NCI-H128 (cell line): ENCODE data around the gene FAM186B.
A peak's percentile ranks its signal among the peaks of the same experiment; 100 is the strongest.

ENCODE experiments used
- DNase-seq: peaks from one replicate; lab custom pipeline; 2025; ENCODE audit not compliant: unreplicated experiment; lab: John Stamatoyannopoulos, UW

FAM186B gene

DNA sequence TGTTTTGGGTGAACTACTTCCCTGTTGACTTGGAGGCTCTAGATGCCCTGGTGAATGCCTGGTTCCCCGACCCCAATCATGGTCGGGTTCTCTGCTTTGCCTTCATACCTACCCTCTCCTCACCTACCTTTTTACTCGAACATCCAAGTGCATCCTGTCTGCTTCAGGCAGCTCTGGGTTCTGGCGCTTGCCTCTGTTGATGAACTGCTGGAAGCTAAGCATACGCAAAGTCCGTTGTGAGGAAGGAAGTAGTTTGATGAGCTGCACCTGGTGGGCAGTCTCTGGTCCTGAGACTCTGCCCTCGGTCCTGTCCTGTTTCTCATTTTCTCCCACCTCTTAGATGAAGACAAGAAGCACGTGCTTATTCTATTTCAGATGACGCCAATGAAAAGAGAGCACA, 53.0 kb downstream of the FAM186B start:
- no peak for DNase-seq

DNA sequence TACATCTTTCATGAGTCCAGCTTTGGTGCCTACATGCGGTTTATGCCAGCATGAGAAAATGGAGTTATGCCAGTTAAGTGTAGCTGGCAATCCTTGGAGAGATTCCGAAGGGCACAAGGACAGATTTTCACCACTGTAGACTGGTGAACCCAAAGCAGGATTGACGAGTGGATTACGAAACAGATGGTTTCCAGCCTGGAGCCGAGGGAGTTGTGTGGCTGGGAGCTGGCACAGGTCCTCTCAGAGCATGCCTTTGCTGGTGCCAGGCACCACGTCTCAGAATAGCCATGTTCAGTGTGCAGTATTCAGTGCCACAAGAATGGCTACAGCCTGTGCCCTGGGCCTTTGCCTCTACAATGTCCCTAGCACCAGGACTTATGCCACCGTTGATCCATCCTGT, 53.4 kb downstream of the FAM186B start:
- DNase-seq: no peak

DNA sequence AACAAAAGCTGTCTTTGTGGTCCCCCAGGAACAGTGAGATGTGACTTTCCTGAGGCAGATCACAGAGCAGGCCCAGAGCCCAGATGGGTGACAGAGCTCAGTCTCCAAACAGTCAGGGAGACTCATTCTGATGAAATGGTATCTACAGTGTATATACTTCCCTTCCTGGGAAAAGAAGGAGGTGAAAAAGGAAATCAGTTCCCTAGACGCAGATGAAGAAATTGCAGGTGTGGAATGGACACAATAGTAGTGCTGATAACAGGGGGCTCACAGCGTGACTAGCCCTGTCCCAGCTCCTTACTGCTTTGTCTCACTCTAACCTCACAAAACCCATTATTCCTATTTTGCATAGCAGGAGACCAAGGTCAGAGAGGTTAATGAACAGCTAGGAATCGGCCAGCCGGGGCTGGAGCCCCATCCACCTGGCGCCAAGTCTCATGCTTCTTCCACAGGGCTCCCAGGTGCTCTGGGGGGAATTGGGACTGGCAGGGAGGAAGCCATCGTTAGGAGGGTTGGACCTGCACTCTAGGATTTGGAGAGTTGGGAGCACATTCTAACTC, 54.7 kb downstream of the FAM186B start:
- no peak for DNase-seq

DNA sequence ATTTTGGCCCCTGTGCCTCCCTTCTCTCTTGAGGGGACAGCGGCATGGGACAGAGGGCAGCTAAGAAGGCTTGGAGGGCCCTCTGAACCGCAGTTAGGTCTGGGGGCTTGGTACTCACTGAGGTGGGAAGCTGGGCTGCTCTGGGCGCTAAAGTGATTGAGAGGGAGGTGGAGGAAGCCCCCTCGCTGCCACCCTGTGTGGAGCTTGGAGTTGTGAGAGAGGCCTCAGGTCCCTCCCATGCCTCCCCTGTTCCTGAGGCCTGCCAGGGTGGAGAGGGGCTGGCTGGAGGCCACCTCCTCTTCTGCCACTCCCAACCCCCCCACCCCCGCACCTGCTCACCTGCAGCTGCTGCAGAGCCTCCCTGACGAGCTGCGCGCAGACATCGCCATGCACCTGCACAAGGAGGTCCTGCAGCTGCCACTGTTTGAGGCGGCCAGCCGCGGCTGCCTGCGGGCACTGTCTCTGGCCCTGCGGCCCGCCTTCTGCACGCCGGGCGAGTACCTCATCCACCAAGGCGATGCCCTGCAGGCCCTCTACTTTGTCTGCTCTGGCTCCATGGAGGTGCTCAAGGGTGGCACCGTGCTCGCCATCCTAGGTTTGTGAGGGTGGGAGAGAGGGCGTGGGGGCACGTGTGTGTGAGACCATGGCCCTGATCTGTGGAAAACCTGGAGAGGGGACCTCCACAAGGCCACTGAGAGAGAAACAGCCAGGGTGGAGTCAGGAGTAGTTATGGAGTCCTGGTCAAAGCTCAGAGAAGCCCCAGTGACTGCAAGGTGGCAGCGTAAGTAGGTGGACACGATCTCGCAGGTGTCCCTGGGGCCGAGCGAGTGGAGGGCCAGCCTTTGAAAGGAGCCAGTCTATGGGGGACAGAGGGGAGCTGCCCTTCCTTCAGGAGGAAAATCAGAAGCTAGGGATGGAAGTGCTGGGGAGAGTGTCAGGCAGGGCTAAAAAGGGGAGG, 55.4 kb downstream of the FAM186B start:
- peak; percentile 72 for DNase-seq

- DNase-seq: peak; percentile 33
These were observed 56.4 kb downstream of the FAM186B start for GRCh38 chr12:49548822-49549648.

DNA sequence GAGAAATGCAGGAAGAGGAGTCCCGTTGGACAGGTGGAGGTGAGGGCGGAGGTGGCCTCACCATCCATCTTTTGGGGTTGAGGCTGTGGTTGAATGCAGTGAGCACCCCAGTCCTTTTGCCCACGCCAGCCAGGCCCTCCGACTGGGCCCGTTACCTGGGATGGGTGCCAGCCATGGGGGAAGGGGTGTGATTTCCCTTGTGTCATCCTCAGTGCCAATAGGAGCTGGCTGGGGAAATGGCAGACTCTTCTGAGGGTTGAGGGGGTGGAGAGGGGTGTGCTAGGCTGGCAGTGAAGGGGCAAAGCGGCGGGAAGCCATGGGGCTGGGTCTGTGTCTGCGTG, 57.0 kb downstream of the FAM186B start:
- no peak for DNase-seq

- no peak for DNase-seq
These were observed 58.2 kb downstream of the FAM186B start for GRCh38 chr12:49547090-49547690.

- DNase-seq: no peak
These were observed 59.0 kb downstream of the FAM186B start for GRCh38 chr12:49546481-49546880.

DNA sequence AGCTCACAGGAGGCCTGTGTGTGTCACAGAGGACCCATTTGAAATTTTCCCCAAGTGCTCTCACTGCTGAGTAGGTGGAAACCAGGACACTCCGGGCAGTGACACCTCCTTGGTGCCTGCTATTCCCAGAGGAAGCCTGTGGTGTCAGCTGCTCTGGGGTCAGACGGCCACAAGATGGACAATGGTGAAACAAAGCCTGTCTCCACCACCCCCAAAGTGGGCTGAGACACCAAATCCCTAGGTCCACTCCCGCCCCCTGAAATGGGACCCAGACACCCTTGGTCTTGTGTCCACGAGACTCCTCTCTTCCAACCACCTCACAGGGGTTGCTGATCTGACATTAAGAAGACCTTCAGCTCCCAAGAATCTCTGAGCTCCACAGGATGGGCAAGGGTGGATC, 59.6 kb downstream of the FAM186B start:
- no peak for DNase-seq

DNA sequence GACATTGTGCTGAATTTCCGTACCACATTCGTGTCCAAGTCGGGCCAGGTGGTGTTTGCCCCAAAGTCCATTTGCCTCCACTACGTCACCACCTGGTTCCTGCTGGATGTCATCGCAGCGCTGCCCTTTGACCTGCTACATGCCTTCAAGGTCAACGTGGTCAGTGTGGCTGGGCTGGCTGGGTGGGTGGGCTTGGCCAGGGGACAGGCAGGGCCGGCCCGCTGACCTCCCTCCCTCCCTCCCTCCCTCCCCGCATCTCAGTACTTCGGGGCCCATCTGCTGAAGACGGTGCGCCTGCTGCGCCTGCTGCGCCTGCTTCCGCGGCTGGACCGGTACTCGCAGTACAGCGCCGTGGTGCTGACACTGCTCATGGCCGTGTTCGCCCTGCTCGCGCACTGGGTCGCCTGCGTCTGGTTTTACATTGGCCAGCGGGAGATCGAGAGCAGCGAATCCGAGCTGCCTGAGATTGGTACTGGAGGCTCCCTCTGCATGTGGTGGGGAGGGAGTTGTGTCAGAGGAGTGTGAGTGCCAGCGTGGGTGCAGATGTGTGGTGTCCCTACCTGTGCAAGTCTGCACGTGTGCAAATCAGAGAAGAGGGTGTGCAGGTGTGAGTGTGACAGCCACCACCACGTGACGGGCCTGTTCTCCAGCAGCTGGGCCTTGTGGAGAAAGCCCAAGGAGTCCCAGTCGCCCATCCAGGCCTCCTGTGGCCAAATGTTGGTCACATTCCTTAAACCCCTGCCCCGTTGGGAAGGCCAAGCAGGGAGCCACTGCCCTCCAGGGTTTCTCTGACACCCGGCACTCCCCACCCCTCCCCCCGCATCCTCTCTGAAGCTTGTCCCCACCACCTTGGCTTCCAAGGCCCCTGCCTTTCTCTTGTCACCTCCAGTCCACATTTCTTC, 61.3 kb downstream of the FAM186B start:
- no peak for DNase-seq

DNA sequence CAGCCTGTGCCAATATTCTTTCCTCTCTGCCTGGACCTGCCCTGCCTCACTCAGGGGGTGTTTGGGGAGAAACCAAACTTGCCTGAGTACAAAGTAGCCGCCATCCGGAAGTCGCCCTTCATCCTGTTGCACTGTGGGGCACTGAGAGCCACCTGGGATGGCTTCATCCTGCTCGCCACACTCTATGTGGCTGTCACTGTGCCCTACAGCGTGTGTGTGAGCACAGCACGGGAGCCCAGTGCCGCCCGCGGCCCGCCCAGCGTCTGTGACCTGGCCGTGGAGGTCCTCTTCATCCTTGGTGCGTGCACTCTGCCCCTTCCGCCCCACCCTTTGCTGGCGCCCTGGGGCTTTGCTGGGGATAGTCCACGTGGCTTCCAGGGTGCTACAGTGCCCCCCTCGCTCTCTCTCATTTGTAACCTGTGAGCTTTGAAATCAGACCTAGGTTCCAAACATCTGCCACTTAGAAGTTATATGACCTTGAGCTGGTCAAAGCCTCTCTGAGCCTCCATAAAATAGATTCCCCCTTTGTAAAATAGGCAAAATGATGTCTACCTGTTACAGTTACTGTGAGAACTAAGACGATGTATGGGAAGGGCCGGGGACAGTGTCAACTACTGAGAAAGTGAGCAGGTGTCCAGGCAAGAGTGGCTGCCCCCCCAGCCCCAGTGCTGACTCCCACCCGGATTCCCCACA, 62.1 kb downstream of the FAM186B start:
- DNase-seq: no peak

DNA sequence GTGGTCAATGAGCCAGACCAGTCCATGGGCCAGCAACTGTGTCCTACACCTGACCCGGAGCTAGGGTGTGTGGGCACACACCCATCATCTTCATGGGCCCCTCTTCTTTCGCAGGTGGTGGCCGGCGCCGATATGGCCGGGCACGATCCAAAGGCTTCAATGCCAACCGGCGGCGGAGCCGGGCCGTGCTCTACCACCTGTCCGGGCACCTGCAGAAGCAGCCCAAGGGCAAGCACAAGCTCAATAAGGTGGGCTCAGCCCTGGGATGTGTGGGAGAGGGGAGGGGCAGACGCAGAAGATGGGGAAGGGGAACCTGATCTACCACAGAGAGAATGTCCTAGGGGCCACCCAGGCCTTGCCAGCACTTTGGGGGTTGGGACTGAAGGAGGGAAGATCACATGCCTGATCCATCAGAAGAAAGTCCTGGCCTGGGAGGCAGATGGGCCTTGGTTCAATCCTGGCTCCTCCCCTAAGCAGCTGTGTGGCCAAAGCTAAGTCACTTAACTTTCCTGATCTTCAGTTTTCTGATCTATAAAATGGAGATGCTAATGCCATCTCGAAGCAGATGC, 62.8 kb downstream of the FAM186B start:
- no peak for DNase-seq

DNA sequence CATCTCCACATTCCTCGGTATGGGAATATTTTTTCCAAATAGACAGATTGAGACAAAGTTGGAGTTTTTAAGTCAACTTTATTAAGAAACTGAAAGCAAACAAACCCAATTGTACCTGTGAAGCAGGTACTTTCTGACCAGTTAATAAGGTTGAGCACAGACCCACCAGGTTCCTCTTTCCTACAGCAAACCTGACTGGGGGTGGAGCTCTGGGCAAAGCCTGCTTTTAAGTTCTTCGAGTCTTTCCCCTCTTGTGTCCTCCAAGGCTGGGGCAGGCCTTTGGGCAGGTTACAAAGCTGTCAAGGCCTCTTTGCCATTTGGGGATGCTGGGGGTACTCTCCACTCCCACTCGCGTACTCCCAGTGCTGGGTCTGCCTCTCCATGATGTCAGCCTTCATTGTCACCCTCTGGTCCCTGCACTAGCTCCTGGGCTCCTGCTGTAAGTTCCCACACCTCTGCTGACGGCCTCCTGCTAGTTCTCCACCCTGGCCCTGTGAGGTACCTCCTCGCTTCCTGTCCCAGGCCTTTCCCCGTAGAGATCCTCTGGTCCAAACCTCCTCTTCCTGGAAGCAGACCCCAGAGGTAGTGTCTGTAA, 63.4 kb downstream of the FAM186B start:
- DNase-seq: no peak

DNA sequence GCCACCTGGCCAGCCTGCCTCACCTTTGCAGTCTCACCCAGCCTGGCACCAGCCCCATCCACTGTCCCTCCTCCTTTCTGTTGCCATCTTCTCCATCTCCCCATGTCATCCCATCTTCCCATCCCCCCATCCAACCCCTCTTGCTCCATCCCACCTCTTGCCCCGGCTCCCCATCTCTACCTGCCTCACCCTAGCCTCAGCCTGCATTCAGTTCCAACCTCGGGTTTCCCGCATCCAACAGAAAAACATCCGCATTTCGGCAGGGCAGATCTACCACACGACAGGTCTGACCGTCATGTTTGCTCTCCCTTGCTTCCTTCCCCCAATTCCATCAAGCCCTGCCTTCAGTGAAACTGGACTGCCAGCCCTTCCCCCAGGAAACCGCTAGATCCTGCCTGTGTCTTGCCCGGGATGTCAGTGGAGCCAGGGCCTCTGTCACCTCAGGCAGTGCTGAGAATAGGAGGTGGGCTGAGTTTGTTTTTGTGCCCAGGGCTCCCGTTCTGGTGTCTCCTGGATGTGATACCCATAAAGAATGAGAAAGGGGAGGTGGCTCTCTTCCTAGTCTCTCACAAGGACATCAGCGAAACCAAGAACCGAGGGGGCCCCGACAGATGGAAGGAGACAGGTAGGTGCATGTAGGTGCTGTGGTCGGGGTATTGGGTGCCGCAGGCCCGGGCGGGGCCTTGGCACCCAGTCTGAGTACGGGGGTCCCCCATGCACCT, 64.1 kb downstream of the FAM186B start:
- DNase-seq: no peak

DNA sequence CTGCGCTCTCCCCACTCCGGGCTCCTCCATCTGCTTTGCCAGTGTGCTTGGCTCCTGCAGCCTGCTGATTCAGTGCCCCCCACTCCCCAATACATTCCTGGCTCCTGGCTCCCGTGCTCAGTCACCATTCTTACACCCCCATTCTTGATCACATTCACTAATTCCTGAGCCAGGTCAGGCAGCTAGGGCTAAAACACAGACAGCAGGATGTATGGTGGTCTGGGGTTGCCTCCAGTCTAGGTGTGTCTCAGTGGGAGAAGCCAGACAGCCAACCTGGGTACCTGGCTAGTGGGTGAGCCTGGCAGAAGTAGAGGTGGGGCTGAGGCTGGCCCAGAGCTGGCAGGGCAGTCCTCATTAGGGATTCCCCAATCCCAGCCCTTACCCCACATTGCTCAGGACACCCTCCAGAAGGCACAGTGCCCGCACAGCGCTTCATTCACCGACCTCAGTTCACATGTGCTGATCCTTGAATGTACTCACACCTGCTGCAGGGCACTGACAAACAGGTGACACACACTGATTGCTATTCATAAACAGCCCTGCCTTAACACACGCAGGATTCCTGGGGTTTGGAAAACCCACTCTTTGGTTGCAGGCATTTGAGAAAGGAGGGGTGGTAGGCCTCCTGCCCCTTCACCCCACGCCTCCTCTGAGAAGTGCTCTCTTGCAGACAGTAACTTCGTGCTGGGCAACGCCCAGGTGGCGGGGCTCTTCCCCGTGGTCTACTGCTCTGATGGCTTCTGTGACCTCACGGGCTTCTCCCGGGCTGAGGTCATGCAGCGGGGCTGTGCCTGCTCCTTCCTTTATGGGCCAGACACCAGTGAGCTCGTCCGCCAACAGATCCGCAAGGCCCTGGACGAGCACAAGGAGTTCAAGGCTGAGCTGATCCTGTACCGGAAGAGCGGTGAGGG, 65.0 kb downstream of the FAM186B start:
- DNase-seq: no peak

GRCh38 chr12:49539406-49540228, 65.8 kb downstream of the FAM186B start:
- DNase-seq: no peak
